DMS 273 (cell line): ENCODE data around the gene OVCA2.
A peak's percentile ranks its signal among the peaks of the same experiment; 100 is the strongest.
"Not testable (repeated sequence)": the region's sequence is repeated elsewhere in the genome, so short reads cannot be mapped to it uniquely, and the experiment has no call there.

Source experiments
- DNase-seq: peaks from one replicate; lab custom pipeline; 2025; ENCODE audit not compliant: unreplicated experiment; lab: John Stamatoyannopoulos, UW

The OVCA2 gene

GRCh38 chr17:2013220-2013993 is 28.4 kb upstream of the OVCA2 start:
- DNase-seq, result not testable (repeated sequence)

DNA sequence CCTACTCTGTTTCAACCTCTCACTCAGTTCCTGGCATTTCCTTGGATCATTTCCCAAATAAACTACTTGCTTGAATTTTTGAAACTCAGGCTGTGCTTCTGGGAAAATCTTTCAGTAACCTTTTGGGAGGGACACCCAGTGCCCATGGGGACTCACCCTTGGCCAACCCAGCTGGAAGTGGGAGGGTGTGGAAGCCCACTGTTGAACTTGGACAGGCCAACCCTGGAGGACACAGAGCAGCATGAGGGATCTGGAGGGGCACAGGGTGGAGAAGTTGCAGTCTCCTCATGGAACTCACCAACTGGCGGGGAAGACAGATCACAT is 27.9 kb upstream of the OVCA2 start:
- no peak for DNase-seq

- DNase-seq, result no peak
Observed at GRCh38 chr17:2015314-2015713, 26.5 kb upstream of the OVCA2 start.

- DNase-seq, result no peak
Observed at GRCh38 chr17:2016494-2016893, 25.3 kb upstream of the OVCA2 start.

- no peak for DNase-seq
Observed at GRCh38 chr17:2017274-2017941, 24.4 kb upstream of the OVCA2 start.

GRCh38 chr17:2018716-2019510 is 22.9 kb upstream of the OVCA2 start:
- peak; percentile 74 for DNase-seq

DNA sequence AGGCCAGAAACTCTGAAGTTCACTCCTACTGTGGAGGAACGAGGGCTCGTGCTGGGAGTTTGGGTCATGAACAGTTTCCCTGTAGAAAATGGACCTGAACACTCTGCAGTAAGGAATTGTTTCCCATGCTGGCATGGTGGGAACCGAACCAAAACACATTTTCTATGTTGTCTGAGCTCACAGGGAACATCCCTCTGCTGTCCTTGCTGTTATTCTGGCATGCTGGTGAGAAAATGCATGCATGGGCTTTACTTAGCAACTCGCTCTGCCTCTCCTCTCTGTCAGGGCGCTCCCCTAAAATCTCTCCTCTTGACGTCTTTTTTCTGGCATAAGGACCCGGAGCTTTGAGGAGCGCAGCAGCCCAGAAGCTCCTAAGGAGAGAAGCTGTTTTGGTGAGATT is 22.1 kb upstream of the OVCA2 start:
- DNase-seq, result no peak

- DNase-seq, result no peak
Observed at GRCh38 chr17:2020721-2021120, 21.1 kb upstream of the OVCA2 start.

DNA sequence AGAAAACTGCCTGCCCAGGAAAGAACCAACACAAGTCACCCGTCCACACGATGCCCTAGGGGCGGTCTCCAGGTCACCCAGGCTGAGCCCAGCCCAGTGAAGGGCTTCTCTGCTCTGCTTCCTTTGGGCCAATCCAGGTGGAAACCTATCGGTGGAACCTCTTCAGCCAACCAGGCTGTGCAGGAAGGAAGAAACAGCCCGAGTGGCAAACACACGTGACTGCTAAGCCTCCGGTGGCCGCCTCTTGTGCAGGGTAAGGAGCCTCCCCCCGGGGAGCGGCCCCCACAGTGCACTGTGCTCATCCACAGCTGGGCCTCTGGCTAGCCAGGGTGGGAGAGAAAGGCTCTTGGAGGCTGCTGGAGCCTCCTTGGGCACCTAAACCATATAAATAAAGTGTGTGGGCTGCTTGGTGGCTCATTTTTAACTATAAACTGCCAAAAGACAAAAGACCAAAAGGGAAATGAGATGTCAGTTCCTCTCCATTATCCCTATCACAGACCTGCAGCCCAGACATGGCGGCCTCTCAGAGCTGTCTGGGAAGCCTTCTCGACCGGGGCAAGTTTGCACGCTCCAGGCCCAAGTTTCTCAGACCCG is 19.1 kb upstream of the OVCA2 start:
- no peak for DNase-seq

- no peak for DNase-seq
Observed at GRCh38 chr17:2023256-2023655, 18.6 kb upstream of the OVCA2 start.

- peak; percentile 82 for DNase-seq
Observed at GRCh38 chr17:2023692-2024571, 17.9 kb upstream of the OVCA2 start.

DNA sequence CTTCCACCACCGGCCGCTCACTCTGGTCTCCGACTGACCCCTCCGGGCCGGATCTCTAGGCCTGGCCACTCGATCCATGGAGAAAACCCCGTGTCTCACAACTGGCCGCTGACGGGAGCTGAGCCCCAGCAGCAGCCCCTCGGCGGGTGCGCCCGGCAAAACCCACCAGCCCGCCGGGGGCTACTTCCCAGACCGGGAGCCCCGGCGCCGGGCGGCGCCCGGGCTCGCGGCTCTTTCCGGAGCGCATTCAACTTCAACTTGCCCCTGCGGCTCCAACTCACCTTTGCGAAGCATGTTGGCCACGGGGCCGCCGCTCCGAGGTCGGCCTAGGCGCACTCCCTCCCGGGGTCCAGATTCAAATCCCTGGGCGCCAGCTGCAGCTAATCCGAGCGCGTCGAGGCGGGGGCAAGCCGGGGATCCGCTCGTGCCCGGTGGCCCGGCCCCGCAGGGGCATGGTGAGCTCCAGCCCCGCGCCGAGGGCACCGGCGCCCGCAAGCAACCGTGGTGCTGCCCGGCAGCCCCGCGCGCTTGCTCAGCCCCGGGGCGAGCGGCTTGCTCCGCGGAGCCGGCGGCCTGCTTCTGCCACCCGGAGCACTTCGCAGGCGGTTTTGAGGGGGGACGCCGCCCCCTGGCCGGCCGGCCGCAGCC is 17.1 kb upstream of the OVCA2 start:
- peak; percentile 62 for DNase-seq

DNA sequence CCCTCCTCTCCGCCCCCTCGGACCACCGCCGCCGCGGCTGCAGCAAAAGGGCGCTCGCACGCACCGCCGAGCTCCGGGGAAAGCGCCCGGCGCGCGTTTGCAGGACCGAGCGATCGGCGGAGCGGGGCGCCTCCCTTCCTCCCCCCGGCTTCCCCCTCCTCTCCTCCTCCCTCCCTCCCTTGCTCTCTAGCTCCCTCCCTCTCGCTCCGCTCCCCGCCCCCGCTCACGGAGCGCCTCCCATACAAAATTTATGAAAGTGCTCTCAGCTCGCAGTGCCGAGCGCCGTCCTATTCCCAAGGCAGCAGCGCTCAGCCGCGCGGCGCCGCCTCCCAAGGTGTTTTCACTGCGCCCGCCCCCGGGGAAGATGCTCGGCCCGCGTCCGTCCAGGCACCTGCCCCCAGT is 16.6 kb upstream of the OVCA2 start, which contains the start of gene RTN4RL1:
Gene RTN4RL1 (minus strand): TSS at position 115 of the 402 bp plus-strand sequence. CDS start 469 bp downstream, outside the sequence.
- peak; percentile 91 for DNase-seq

DNA sequence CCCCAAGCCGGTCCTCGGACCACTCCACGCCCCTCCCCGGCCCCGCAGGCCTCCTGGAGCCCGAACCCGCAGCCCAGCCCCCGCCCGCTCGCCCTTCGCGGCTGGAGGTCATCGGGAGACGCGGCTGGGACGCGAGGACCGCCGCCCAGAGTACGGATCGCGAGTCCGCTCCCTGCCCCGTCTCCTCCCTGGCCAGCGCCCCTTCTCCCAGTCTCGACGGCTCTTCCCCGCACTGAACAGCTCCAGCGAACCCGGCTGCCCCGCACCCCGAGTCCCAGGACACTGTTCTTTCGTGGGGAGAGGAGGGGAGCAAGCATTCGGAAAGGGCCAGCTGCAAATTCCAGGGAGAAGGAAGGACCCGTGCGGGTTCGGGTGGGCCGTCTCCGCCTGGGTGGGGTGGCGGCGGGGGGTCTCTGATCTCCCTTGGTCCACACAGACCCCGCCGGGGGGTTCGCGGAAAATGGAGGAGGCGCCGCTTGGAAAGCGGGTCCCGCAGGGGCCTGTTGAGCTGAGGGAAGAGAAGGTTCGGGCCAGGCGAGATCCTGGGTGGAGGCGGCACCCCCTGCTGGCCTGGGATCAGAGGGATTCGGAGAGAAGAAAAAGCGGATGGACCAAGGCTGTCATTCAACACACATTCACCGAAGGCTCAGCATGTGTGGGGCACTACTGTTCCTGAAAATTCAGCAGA is 16.1 kb upstream of the OVCA2 start:
- DNase-seq, result peak; percentile 79

- DNase-seq, result no peak
Observed at GRCh38 chr17:2027528-2028233, 14.1 kb upstream of the OVCA2 start.

GRCh38 chr17:2028234-2028614 is 13.6 kb upstream of the OVCA2 start:
- DNase-seq, result no peak

- DNase-seq, result peak; percentile 45
Observed at GRCh38 chr17:2028737-2029136, 13.1 kb upstream of the OVCA2 start.

- peak; percentile 93 for DNase-seq
Observed at GRCh38 chr17:2029911-2030778, 11.7 kb upstream of the OVCA2 start, which contains the start of gene DPH1. Gene DPH1 (plus strand): TSS chr17:2030153. CDS start chr17:2030170, 17 bp downstream.
